Frontal cortex (tissue), 4 donors: ENCODE measurements around the gene PHACTR4. TPM values are rescaled to one million over a fixed set of nuclear protein-coding genes. Genes with fewer than 3 reads are reported as not detected.
"Not testable (repeated sequence)": the region's sequence is repeated elsewhere in the genome, so short reads cannot be mapped to it uniquely, and the experiment has no call there.

ENCODE experiments used
- DNase-seq, 2 donors: peaks; one replicate each; pipeline ENCODE4 v3.0.0; 2012; ENCODE audit warnings: low spot score in 2 of 2
- FAIRE-seq: peaks from 2 replicates; lab custom pipeline; 2012; peaks lifted over from hg19 to GRCh38; lab: Jason Lieb, UNC
- total RNA-seq: library from RNA; depleted of rRNA; stranded (reverse); fragments of >200 nt; gene quantifications from one replicate; pipeline ENCODE4 v1.2.3, GENCODE V29; 2014
- donor health status: control.
- donor health status: control.
- donor health status: control.

PHACTR4 gene
- total RNA-seq, 1 donor from 2014 or later: 10.6 TPM

DNA sequence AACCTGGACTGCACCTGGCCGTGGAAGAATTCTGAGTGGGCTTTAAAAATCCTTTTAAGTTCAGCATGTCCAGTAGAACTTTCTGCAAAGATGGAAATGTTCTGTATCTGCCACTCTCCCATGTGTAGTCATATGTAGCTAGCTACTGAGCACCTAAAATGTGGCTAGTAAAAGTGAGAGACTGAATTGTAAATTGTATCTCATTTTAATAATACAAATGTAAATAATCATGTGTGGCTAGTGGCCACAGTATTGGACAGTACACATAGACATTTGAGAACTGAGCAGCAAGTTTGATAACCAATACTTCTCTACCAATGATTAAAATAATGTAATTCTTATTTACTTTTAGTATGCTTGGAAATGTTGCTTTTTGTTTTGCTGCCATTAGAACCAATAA, 57.3 kb downstream of the PHACTR4 start:
- no peak for FAIRE-seq
- DNase-seq: no peak

DNA sequence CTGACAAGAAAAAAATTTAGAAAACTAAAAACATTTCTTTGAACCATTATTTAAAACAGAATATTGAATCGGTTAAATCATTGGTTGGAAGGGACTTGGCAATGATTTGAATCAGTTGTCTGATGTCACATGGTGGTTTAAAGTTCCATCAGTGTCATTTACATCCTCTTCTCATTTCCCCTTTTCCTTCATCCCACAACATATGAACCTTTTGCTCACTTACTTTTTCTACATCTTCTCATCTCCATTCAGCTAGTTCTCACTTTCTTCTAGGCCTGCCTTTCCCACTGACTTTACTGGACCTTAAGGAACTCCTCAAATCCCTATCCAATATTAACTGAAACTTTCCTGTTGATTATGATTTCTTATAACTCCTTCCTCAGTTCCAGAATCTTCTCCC, 58.5 kb downstream of the PHACTR4 start:
- FAIRE-seq (no peak), DNase-seq (no peak)

DNA sequence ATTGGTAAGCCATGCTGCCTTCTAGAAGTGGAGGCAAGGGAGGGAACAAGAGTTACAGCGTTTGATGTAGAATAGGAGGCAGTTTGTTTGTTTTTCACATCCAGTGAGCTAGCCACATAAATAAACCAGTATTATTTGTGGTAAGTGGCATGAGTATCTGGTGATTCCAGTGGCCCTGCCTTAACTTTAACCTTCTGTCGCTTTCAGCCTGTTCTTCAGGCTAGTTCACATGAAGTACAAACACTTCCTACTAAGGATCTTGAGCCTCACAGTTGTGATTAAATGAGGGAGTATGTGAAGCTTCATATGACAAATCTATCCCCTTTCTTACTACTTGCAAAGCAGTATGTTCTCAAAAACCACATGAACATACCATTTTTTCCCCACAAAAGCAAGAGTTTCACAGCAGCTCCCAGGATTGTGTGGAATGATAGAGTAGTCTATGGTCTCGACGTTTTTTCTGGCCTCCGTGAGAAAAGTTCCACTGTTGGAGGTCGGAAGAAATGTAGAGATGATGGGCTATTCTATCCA, 59.5 kb downstream of the PHACTR4 start:
- no peak for FAIRE-seq
- DNase-seq: no peak

DNA sequence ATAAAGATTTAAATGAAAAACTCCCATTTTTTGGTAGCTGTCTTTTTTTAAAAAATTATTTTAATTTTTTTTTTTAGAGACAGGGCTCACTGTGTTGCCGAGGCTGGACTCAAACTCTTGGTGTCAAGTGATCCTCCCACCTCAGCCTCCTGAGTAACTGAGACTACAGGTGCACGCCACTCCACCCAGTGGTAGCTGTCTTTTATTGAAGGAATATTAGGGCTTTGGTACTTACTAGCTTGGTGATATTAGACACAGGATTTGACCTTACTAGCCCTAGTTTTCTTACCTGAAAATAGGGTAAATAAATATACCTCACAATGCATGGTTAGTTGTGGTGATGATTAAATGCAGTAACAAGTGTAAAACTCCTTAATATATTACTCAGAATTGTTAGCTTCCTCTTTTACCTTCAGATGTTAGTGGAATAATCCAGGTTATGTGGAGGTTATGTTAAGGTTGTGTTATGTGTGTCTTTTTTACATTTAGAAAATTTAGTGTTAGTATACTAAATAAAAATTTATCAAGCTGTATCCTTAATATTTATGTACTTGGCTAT, 66.8 kb downstream of the PHACTR4 start:
- no peak for FAIRE-seq
- no peak for DNase-seq

DNA sequence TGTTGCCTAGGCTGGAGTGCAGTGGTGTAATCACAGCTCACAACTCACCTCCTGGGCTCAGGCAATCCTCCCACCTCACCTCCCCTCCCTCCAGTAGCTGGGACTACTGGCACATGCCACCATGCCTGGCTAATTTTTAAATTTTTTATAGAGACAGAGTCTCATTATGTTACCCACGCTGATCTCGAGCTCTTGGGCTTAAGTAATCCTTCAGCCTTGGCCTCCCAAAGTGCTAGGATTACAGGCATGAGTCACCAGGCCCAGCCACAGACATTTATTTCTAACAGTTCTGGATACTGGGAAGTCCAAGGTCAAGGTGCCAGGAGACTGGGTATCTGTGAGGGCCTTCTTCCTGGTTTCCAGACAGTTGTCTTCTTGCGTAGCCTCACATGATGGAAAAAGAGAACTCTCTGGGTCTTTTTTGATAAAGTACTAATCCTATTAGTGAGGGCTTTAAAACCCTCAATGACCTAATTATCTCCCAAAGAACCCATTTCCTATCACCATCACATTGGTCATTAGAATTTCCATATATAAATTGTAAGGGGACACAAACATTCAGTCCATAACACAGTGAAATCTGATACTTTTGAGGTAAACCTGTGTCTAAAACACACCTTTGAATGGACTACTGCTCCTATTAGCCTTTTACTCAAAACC, 67.9 kb downstream of the PHACTR4 start:
- DNase-seq (no peak), FAIRE-seq (no peak)

DNA sequence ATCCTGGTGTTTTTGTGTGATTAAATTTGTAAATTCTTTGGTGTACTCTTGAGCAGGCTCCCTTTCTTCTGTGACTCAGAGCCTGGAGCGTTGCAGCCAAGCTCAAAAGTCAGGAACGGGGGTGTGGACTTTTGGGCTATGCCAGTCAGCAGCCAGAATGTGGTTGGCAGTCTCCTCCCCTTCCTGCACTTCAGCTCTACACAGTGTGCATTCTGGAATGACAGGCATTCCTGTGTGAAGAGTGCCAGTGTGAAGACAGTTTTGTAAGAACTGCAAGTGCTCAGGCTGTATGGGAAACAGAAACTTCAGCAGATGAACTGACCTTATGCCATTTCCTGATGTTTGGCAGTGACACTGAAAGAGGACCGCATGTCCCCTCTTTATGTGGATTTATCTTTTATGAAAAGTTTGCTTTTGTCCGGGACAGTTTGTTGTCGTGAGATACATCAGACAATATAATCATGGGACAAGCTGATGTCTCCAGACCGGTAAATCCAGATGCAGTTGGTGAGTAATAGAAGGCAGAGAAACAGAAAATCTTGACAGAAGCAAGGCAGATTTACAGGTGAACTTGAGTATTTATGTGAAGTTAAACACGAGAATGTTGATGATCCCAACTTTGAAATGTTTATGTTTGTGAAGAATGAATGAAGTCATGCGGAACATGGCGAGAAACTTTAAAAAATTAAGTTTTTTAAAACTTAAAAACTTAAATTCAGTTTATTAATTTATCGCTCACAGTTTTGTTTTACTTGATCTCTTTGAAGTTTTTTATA, 68.6 kb downstream of the PHACTR4 start:
- peak; percentile 34 for FAIRE-seq

DNA sequence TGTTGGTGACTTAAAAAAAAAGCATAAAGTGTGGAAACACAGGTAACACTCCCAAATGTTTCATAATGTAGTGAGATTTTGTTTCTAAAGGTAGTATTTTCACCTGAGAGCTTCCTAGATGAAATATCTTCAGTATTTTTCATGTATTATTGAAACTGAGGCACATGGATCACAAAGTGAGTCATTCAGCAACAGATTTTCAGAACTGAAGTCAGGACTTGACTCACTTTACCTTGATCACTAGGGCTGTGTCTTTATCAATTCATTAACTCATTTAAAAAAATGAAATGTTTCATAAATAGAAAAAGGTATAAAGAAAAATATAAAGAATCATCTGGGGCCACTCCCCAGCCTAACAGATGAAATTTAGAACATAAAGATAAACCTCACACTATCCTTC, 69.8 kb downstream of the PHACTR4 start:
- FAIRE-seq (no peak), DNase-seq (no peak)

More for the DNA sequence above, 68.6 kb downstream of the PHACTR4 start:
- DNase-seq: peak in 1 of 2 donors; percentile 21

DNA sequence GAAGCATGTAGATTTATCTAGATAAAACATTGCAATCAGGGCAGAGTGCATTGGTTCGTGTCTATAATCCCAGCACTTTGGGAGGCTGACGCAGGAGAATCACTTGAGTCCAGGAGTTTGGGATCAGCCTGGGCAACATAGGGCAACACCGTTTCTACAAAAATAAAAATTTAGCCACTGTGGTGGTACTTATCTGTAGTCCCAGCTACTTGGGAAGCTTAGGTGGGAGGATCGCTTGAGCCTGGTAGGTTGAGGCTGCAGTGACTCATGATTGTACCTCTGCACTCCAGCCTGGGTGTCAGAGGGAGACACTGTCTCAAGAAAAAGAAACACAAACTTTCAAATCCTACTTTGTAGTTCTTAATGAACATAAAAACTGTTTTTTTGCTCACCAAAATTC, 72.1 kb downstream of the PHACTR4 start:
- FAIRE-seq (no peak), DNase-seq (no peak)

DNA sequence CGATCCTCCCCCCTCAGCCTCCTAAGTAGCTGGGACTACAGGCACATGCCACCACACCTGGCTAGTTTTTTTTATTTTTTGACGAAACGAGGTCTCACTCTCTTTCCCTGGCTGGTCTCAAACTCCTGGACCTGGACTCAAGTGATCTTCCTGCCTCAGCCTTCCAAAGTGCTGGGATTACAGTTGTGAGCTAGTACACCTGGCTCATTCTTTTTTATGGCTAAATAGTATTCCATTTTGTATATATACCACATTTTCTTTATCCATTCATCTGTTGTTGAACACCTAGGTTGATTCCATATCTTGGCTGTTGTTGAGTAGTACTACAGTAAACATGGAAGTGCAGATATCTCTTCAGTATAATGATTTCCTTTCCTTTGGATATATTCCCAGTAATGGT, 74.0 kb downstream of the PHACTR4 start:
- FAIRE-seq (no peak), DNase-seq (no peak)

DNA sequence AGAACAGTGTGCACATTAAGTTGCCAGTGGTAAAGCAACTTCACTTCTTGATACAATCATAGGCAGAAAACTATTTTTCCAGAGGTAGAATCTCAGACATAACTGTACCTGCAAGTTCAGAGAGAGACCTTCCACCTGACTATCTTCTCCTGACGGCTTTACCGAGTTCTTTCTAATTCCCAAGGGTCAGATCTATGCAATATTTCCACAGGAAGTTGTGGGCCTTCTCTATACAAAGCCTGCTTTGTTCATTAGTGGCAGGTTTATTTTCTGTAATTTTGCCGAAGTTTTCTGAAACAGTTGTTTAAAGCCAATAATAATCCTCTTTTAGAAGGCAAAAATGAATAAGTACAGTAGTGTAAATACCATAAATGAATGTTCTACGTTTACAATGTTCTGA, 78.1 kb downstream of the PHACTR4 start:
- FAIRE-seq (no peak), DNase-seq (no peak)

DNA sequence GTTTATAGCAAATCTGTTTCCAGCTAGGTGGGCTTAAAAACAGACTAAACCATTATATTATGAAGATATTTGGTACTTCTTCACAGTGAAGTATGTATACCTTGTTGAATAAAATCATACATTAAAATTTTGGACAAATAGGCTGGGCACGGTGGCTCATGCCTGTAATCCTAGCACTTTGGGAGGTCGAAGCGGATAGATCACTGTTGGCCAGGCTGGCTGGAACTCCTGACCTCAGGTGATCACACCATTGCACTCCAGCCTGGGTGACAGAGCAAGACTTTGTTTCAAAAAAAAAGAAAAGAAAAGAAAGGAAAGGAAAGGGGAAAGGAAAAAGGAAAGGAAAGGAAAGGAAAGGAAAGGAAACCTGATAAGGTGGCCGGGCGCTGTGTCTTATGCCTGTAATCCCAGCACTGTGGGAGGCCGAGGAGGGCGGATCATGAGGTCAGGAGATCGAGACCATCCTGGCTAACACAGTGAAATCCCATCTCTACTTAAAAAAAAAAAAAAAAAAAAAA, 78.6 kb downstream of the PHACTR4 start:
- DNase-seq, FAIRE-seq: not testable (repeated sequence)

DNA sequence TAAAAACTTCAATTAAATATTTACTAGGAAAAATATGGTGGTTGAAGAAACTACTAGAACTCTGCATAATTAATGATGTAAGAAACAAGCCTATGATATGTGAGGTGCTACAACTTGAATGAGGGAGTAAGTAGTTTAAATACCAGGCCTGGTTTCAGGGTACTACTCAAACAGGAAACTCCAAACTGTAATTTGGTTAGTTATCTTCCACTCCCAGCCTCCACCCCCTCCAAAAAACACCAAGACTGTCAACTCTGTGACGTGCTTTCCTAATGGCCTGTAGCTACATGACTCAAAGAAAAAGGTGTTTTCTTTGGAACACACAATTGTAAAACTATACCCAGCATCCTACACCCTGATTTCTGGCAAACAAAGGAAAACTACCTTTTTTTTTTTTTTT, 80.4 kb downstream of the PHACTR4 start:
- DNase-seq (no peak), FAIRE-seq (no peak)

DNA sequence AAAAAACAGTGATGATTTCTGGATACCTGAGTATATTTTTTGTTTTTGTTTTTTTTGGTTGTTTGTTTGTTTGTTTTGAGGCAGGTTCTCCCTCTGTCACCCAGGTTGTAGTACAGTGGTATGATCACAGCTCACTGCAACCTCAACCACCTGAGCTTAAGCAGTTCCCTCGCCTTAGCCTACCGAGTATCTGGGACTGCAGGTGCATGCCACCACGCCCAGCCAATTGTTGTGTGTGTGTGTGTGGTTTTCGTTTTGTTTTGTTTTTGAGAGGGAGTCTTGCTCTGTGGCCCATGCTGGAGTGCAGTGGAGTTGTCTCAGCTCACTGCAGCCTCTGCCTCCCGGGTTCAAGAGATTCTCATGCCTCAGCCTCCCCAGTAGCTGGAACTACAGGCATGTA, 81.0 kb downstream of the PHACTR4 start:
- FAIRE-seq (no peak), DNase-seq (no peak)

DNA sequence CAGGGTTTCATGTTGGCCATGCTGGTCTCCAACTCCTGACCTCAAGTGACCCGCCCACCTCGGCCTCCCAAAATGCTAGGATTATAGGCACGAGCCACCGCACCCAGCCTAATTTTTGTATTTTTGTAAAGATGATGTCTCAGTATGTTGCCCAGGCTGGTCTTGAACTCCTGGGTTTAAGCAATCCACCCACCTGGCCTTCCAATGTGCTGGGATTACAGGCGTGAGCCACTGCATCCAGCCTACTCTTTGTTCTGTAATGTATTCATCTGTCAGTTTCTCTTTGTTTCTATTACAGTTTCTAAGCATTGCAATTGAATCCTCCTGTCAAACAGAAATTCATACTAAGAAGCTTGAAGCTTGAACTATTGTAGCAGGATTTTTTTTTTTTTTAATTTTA, 81.5 kb downstream of the PHACTR4 start:
- FAIRE-seq (no peak), DNase-seq (no peak)

DNA sequence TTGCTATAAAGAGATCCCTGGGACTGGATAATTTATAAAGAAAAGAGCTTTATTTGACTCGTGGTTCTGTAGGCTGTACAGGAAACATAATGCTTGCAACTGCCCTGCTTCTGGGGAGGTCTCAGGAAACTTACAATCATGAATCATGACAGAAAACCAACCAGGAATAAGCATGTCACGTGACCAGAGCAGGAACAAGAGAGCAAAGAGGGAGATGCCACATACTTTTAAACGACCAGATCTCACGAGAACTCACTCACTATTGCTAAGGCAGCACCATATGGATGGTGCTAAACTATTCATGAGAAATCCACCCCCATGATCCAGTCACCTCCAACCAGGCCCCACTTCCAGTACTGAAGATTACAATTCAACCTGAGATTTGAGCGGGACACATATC, 86.5 kb downstream of the PHACTR4 start:
- DNase-seq (no peak), FAIRE-seq (no peak)

DNA sequence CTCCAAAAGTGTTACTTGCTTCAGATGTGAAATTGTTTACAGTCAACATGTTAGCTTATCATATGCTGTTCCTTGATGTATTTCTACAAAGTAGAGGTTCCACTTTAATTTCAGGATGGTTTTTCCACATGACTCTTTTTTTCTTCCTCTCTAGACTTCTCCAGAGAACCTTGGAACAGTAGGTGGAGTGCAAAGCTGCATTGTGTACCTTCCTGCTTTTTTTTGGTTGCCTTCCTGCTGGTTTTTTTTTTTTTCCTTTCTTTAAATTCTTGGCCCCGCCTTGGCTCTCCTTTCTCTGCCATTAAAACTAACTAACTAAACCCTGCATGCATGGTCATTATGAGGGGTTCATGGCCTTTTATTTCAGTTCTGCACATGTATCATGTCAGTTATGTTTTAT, 88.1 kb downstream of the PHACTR4 start:
- FAIRE-seq: no peak

DNA sequence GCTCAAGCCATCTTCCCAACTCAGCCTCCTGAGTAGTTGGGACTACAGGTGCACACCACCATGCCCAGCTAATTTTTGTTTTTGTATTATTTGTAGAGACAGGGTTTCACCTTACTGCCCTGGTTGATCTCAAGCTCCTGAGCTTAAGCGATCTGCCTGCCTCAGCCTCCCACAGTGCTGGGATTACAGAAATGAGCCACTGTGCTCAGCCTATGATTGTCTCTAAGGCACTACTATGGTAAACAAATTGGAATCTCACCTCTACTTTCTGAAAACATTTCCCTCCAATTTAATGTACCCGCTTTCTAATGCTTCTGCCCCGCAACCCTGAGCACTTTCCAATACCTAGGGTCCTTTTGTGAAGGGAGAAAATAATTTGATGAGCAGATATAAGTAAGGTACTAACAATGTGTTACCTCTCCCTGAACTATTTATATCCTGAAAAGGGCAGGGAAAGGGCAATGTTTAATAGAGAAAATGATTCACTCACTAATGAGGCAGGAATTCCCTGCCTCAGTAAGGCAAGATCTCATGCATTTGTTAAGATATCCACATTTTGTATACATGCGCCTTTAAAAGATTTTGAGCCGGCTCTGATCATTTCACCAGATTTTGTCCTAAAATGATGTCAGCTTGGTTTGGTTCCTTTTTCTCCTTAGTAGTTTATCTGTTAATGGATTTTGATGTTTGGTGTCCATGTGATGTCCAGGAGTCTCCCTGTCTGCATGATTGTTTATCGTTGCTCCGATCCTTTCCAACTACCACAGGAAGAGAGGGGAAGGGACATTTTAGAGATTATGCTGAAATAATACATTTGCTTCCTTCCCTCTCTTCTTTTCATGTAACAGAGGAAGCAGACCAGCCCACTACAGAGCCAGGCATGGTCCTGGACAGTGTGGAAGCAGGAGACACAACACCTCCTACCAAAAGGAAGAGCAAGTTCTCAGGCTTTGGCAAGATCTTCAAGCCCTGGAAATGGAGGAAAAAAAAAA, 89.0 kb downstream of the PHACTR4 start:
- FAIRE-seq (no peak), DNase-seq (no peak)

More for the DNA sequence above, 88.1 kb downstream of the PHACTR4 start:
- no peak for DNase-seq

DNA sequence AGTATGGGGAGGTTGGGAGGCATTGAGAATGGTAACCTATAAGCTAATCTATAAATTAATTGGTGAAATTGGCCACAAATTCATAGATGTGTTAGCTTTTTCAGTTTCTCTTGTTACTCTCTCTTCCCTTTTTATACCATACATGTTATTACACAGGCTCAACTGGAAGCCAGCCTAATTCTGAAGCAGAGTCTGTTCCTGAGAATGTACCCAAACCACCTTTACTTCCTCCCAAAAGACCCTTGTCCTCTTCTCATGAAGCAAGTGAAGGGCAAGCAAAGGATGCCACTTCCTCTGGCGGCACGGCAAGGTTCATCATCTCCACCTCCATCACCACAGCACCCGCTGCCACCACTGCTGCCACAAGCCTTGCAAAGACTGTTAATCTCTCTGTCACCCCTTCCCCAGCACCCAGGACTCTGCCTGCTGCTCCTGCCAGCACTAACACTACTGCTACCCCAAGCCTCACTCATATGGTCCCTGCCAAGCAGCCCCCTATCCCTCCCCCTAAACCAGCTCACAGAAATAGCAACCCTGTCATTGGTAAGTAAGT, 96.8 kb downstream of the PHACTR4 start:
- FAIRE-seq: no peak
- no peak for DNase-seq

DNA sequence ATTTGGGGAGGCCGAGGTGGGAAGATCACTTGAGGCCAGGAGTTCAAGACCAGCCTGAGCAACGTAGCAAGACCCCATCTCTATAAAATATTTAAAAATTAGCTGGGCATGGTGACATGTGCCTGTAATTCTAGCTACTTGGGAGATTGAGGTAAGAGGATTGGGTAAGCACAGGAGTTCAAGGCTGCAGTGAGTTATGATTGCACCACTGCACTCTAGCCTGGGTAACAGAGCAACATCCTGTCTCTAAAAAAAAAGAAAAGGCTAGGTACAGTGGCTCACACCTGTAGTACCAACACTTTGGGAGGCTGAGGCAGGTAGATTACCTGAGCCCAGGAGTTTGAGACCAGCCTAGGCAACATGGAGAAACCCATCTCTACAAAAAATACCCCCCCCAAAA, 100.6 kb downstream of the PHACTR4 start:
- FAIRE-seq (no peak), DNase-seq (no peak)
